Gastrocnemius medialis (tissue), 4 donors: Measurements from ENCODE around the gene PEX26.

Source experiments
- CTCF ChIP-seq, 5 experiments: fragments of 450-650 bp in 3 of 5; fragments of 200-600 bp in 2 of 5; sonication (generic) in 2 of 5; IDR thresholded peaks in 4 of 5; conservative IDR thresholded peaks in 1 of 5; 1 replicate in 4 of 5; 2 replicates in 1 of 5; pipeline ENCODE4 v1.5.1; 2016 to 2019; ENCODE audit warnings: antibody characterized with exemption in 5 of 5, mild to moderate bottlenecking in 3 of 5, moderate library complexity in 3 of 5
- POLR2A ChIP-seq, 2 donors: fragments of 450-650 bp; IDR thresholded peaks; one replicate each; pipeline ENCODE4 v1.6.1; 2017; ENCODE audit warnings: antibody characterized with exemption in 2 of 2, mild to moderate bottlenecking in 2 of 2, moderate library complexity in 2 of 2

GRCh38 chr22:18118345-18118915, 40.6 kb downstream of the PEX26 start:
- TF ChIP-seq CTCF (IDR thresholded peaks at IDR 0.05 in 4 of 5, conservative IDR thresholded peaks at IDR 0.05 in 1 of 5) (no peak), POLR2A (IDR thresholded peaks at IDR 0.05) (no peak)
